Psoas muscle (tissue), 8 donors: Measurements from ENCODE around the gene CFAP74. TPM values are rescaled to one million over a fixed set of nuclear protein-coding genes. Genes with fewer than 3 reads are reported as not detected.

Source experiments
- ATAC-seq, 4 donors: fragments of 200-7000 bp; cut with Tn5 transposase; one replicate each; pipeline ENCODE4 v1.9.1; 2020; ENCODE audit warnings: moderate library complexity in 3 of 4, mild to moderate bottlenecking in 2 of 4
- DNase-seq, 2 donors: peaks; one replicate each; pipeline ENCODE4 v3.0.0-alpha.2; 2020
- H3K27ac ChIP-seq: fragments of 200-600 bp; one replicate; pipeline ENCODE4 v1.8.0; 2022
- H3K27me3 ChIP-seq, 3 donors: fragments of 200-600 bp in 1 of 3; one replicate each; pipeline versions ENCODE4 v1.6.1 to v1.8.0; 2013 to 2022; ENCODE audit warnings: low read length in 2 of 3, mild to moderate bottlenecking in 2 of 3, moderate library complexity in 1 of 3; ENCODE audit not compliant: insufficient read depth in 3 of 3
- H3K36me3 ChIP-seq, 2 donors: fragments of 200-600 bp in 1 of 2; one replicate each; pipeline versions ENCODE4 v1.6.1 to v1.8.0; 2013 to 2022; ENCODE audit warnings: low read depth in 1 of 2, mild to moderate bottlenecking in 1 of 2, moderate library complexity in 1 of 2; ENCODE audit not compliant: insufficient read depth in 1 of 2
- H3K4me1 ChIP-seq: fragments of 200-600 bp; one replicate; pipeline ENCODE4 v1.8.0; 2022
- H3K4me3 ChIP-seq: fragments of 200-600 bp; one replicate; pipeline ENCODE4 v1.8.0; 2022; ENCODE audit warnings: mild to moderate bottlenecking
- H3K9me3 ChIP-seq: fragments of 200-600 bp; one replicate; pipeline ENCODE4 v1.8.0; 2022
- WGBS, 3 donors: extraction: QIAGEN DNeasy Blood & Tissue Kit; methylation state at CpG; one replicate each; pipeline versions ENCODE4 v1.1.6 to v1.1.7; 2013; 5-methylcytosine and 5-hydroxymethylcytosine counted together
- intact Hi-C, 2 donors: fragments of 100-400 bp; cut with DNase I; formaldehyde crosslinking; loops; one replicate each; pipeline versions ENCODE4 v1.11.0 to v1.14.2; 2022
- polyA plus RNA-seq, 3 donors: library from polyadenylated mRNA; stranded (reverse); fragments of 200-250 nt; gene quantifications; one replicate each; pipeline ENCODE4 v1.2.3, GENCODE V29; 2013
- total RNA-seq, 4 donors: library from RNA; stranded (reverse); fragmentation: NEBNext Ultra II Directional in 2 of 4; extraction: Animal tissue kit (Norgen Biotek cat#: 25700) in 2 of 4; gene quantifications; one replicate each; pipeline versions ENCODE4 v1.2.1 to v1.2.4, GENCODE V29; 2021 to 2023
- TF ChIP-seq, protein P1 (sequence below): fragments of 200-600 bp; IDR thresholded peaks from one replicate; pipeline ENCODE4 v1.8.0; 2022; ENCODE audit warnings: antibody characterized with exemption
- donor health status: healthy with polysubstance abuse.
- donor health status: DM: no; HTN: no; CAD: no; lungs with moderate emphysema.
- donor health status: Bipolar disorder and iron deficiency.
- donor health status: healthy.
- donor health status: DM: yes; HTN: yes; CAD: no.
- donor health status: DM: no; HTN: no; CAD: no.
- donor health status: DM: no; HTN: no; CAD: no.
- donor health status: DM: yes; HTN: yes; CAD: no.

Gene CFAP74
- total and polyA plus RNA-seq, 7 donors, result 0.01 to 0.05 TPM; not detected in 5

DNA sequence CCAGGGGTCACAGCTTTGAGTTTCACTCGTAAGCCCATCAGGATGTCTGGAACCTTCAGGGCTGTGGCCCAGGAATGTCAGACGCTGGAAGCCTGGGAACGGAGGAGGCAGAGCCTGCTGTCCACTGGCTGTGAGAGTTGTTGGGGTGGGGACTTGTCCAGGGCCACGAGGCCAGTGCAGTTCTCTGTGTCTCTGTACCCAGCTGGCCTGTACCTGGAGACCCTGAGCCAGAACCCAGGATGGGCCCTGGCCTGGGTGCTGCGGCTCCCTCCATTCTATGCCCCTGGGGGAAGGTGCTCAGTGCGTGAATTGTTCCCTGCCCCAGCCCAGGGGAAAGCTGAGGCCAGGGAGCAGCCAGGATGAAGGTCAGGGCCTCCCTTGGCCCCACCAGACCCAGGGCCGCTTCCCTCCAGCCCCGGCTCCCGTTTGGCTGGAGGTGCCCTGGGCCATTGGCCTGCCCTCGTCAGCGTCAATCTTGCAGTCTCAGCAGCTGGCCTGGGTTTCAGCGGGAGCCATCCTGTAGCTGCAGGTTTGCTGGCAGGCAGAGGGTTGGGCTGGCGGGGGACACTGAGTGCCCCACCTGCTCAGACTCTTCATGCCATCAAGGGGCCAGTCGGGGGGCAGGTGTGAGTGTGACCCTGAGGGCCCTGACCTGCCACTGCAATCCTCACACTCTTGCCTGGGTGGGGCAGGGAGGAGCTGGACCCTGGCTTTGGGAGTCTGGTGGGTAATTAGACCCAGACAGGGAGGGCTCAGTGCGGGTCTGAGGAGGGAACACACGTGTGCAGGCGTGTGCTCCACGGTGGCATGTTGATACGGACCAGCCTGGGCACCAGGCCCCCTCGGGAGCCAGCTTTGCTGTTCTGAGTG is 89.2 kb downstream of the CFAP74 start:
- Histone ChIP-seq H3K27me3 (no peaks in the 10 kb centered on the region), H3K27ac (peak overlapping the region; percentile 85), H3K4me1 (peaks cover 47% of the 10 kb centered on the region), H3K4me3 (no peak overlapping the region), H3K36me3 (no peaks in the 10 kb centered on the region), H3K9me3 (no peaks in the 10 kb centered on the region)
- ATAC-seq (peak in 3 of 4 donors; percentile 3 to 7 (median 6)), DNase-seq (peak; percentile 32 to 68)
- intact Hi-C loops, result no loop called here
- 26 to 37% (median 29%) methylated on average over 18 to 20 of the region's 20 CpGs for WGBS, 3 donors
- TF ChIP-seq, protein P1, sequence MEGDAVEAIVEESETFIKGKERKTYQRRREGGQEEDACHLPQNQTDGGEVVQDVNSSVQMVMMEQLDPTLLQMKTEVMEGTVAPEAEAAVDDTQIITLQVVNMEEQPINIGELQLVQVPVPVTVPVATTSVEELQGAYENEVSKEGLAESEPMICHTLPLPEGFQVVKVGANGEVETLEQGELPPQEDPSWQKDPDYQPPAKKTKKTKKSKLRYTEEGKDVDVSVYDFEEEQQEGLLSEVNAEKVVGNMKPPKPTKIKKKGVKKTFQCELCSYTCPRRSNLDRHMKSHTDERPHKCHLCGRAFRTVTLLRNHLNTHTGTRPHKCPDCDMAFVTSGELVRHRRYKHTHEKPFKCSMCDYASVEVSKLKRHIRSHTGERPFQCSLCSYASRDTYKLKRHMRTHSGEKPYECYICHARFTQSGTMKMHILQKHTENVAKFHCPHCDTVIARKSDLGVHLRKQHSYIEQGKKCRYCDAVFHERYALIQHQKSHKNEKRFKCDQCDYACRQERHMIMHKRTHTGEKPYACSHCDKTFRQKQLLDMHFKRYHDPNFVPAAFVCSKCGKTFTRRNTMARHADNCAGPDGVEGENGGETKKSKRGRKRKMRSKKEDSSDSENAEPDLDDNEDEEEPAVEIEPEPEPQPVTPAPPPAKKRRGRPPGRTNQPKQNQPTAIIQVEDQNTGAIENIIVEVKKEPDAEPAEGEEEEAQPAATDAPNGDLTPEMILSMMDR, result no peak

DNA sequence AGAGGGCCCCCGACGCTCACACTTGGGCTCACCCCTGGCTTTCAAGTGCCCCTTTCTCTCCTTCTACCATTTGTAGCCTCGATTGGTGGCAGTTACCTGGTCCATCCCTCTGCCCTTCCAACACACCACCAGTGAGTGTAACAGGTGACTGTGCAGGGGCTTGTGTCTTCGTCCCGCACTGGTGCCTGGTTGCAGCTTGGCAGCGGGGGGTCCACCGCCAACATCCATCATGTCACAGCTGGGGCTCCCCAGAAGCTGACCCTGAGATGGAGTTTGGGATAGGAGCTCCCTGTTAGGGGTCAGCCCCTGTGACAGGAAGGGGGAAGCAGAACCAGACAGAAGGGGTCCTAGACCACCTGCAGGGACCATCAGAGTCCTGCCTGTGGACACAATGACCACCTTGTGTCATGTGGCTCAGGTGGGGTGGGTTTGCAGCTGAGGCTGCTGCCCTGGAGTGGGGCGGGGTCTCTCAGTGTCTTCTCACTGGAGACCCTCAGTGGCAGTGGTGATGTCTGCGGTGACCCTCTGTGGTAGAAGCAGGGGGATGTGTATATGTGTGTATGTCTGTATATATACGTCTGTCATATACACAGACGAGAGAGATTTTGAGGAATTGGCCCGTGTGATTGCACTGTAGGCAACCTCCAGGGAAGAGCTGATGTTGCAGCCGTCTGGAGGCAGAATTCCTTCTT is 92.1 kb downstream of the CFAP74 start:
- DNase-seq (peak; percentile 7 to 49), ATAC-seq (no peak)
- Histone ChIP-seq H3K4me1 (peaks cover 44% of the 10 kb centered on the region), H3K36me3 (no peaks in the 10 kb centered on the region), H3K27me3 (no peaks in the 10 kb centered on the region), H3K4me3 (no peak overlapping the region), H3K9me3 (no peaks in the 10 kb centered on the region), H3K27ac (no peak overlapping the region)
- 89 to 92% (median 90%) methylated on average over 13 of the region's 13 CpGs for WGBS, 3 donors
- TF ChIP-seq, protein P1, result no peak
- intact Hi-C loops, result no loop called here

DNA sequence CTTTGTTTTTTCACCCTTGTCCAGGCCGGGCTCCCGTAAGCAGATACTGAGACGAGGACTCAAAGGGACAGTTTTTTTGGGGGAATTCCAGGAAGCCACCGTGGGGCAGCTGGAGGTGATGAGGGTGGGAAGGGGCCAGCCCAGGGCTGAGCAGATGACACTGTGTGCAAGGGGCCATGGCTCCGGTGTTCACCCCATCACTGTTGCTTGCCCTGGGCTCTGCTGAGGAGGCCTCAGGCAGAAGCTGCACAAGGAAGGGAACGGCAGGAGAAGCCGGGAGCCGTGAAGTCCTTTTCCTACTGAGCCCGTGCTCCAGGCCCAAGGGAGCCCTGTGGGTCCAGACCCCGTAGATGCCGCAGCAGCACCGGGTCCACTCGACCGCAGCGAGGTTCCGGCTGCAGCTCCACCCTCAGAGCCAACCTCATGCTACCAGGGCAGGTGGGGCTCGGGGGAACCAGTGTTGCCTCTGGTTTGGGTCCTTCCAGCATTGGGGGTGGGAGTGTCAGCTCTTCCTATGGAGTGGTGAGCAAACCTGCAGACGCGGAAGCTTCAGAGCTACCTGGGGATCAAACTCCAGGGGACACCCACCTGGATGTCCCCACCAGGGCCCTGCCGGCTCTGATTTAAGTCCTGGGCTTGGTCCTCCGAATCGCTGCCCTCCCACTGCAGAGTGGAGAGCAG is 92.8 kb downstream of the CFAP74 start:
- DNase-seq (peak; percentile 15 to 51), ATAC-seq (no peak)
- Histone ChIP-seq H3K36me3 (no peaks in the 10 kb centered on the region), H3K4me3 (no peak overlapping the region), H3K4me1 (peaks cover 47% of the 10 kb centered on the region), H3K9me3 (no peaks in the 10 kb centered on the region), H3K27me3 (no peaks in the 10 kb centered on the region), H3K27ac (no peak overlapping the region)
- TF ChIP-seq, protein P1, result no peak
- intact Hi-C loops, result no loop called here
- 90 to 91% (median 91%) methylated on average over 21 to 22 of the region's 22 CpGs for WGBS, 3 donors

DNA sequence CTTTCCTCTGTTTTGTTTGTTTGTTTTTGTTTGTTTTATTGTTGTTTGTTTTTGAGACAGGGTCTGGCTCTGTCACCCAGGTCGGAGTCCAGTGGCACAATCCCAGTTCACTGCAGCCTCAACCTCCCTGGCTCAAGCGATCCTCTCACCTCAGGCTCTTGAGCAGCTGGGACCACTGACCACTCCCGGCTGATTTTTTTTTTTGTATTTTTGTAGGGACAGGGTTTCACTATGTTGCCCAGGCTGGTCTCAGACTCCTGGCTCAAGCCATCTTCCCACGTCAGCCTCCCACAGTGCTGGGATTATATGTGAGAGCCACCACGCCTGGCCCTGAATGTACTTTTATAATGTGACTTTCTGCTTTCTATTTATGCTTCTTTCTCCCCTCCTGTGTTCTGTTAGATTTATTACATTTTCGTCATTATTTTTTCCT is 93.5 kb downstream of the CFAP74 start:
- H3K27ac ChIP-seq, result peak overlapping the region; percentile 95

More for the DNA sequence above, 93.5 kb downstream of the CFAP74 start:
- no peak for DNase-seq
- Histone ChIP-seq H3K36me3 (no peaks in the 10 kb centered on the region), H3K4me1 (peaks cover 44% of the 10 kb centered on the region), H3K4me3 (peak overlapping the region; percentile 88), H3K27me3 (no peaks in the 10 kb centered on the region), H3K9me3 (no peaks in the 10 kb centered on the region)
- 78 to 81% (median 79%) methylated on average over 6 of the region's 6 CpGs for WGBS, 3 donors
- TF ChIP-seq, protein P1, result no peak
- ATAC-seq, result no peak
- intact Hi-C loops, result no loop called here
